HG03025 (cell line): Measurements from ENCODE around the gene OTULIN.

Source experiments
- ATAC-seq: cut with Tn5 transposase; IDR thresholded peaks from one replicate; pipeline ENCODE4 v1.9.1; 2021; ENCODE audit warnings: mild to moderate bottlenecking, moderate library complexity; ENCODE audit not compliant: unreplicated experiment, low FRiP score

Gene OTULIN

DNA sequence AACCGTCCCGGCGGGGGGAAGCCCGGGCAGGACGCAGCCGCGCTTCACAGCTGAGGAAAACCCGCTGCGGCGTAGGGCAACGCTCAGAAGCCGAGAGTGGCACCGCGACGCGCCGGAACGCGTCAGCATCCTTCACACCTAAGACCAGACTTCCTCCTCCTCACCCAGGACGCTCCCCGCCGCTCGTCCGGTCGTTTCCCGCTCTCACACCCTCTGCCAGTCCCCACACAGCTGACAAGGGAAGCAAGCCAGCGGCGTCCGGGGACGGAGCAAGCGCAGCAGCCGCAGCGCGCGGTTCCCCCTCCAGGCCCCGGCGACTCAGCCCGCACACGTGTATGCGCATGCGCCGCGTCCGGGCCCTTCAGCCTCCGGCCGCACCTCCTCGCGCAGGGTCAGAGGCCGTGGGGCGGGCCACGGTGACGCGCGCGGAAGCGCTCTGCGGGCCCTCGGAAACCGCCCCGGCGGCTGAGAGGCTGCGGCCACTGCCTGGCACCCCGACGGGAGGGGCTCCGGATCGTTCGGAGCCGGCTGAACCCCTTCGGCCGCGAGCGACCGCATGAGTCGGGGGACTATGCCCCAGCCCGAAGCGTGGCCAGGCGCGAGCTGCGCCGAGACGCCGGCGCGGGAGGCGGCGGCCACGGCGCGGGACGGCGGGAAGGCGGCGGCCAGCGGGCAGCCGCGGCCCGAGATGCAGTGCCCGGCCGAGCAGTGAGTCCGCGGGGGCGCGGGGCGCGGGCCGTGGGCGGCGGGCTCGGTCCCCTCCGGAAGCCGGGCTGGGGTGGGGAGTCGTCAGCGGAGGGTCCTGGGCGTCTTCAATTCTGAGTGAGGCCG, at the start of gene OTULIN:
Gene OTULIN, plus strand, starts transcription at position 449 of the 831 bp plus-strand sequence. Its CDS starts 108 bp downstream, at position 557.
- ATAC-seq: peak; percentile 61

DNA sequence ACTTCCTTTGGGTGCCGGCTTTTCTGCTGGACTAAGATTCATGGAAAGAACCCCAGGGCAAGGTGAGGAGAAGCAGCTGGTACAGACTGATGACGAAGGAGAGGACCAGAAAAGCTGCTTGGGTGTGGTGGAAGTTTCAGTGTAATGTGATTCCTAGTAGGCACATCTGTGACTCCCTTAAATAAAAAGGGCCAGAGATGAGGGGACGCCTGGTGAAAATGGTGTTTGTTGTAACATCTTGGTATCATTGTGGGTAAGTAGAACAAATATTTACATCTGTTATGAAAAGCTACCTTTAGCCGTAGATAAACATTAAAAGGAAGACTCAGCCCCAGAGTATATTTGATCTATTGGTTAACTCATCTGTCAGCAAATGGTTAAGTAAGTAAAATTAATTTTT, 49.2 kb upstream of the OTULIN start:
- no peak for ATAC-seq

DNA sequence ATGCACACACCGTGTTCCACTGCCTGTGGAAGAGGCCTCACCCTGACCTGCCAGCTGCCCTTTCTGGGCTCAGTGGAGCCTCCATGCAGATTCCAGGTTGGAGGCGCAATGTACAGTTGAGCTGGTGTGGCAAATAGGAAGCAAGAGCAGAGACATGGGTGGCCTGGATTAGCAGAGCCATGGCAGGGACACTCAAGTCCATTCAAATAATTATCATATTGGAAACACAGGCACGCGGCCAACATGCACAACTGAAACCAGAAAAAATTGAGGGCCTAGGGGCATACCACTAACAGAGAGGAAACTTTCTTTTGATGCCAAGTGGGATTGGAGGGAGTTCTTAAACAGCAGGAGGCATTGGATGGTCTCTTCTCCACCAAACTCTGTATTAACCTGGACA, 47.1 kb upstream of the OTULIN start:
- ATAC-seq: no peak

- ATAC-seq: no peak
These were observed 37.2 kb upstream of the OTULIN start for GRCh38 chr5:14627270-14627669.

DNA sequence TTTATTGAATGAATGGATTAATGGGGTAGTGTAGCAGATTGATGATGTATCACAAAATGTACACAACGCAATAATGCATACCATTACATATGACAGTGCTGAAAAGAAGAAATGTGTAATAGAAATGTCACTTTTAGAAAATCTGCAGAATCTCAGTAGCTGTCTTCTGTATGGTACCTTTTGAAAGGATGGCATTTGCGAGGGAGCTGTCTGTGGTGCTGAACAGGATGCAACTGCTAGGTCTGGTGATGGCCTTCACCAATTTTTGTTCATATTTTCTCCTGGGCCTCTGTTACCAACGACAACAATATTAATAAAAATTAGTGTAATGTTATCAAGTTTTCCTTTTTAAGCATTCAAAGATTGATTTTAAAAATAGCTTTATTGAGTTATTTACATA, 36.2 kb upstream of the OTULIN start:
- no peak for ATAC-seq

GRCh38 chr5:14630671-14631070, 33.8 kb upstream of the OTULIN start:
- ATAC-seq: no peak

GRCh38 chr5:14635656-14636055, 28.9 kb upstream of the OTULIN start:
- no peak for ATAC-seq

DNA sequence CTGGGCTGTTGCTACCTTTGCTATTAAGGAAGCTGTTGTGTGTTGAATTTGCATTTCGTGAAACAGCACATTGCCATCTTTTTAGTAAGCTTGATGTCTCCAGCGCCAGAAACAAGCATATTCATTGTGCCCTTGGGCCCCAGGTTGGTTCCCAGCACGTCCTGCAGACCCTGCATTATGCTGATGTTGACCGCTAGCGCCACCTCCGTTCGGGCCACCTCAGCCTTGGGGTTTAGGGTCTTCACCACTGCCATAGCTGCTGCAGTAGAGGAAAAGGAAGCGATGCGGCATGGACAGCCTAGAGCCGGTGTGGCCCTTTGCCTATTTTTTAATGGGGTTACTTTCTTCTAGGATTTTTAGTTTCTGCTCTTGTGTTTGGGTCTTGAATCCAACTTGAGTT, 23.8 kb upstream of the OTULIN start:
- ATAC-seq: no peak

GRCh38 chr5:14644623-14645237, 19.8 kb upstream of the OTULIN start:
- no peak for ATAC-seq

- no peak for ATAC-seq
These were observed 14.5 kb upstream of the OTULIN start for GRCh38 chr5:14650052-14650451.

DNA sequence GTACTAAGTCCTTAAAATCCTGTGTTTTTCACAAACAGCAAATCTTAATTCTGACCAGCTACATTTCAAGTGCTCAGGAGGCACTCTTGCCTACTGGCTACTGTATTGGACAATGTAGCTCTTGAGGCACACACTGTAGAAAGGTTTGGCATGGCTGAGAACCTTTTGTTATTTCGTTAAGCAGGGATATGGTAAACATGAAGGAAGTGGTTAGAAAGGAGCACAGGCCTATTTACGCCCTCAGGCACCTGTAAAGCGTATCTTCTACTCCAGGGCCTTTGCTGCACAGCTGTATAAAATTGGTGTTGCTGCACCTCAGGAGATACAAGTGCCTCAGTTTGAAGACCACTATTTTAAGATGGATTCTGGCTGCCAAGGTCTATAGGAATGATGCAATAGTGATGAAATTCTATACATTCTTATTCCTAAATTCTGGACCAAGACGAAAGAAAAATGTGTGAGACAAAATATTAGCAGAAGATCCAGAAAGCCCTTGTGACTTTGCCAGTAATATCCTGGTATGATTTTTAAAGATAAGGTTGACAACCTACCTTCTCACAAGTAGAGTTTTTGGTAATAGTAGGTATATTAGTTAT, 9.3 kb upstream of the OTULIN start:
- no peak for ATAC-seq

GRCh38 chr5:14656898-14657297, 7.6 kb upstream of the OTULIN start:
- no peak for ATAC-seq

- no peak for ATAC-seq
These were observed 4.5 kb upstream of the OTULIN start for GRCh38 chr5:14659821-14660607.

DNA sequence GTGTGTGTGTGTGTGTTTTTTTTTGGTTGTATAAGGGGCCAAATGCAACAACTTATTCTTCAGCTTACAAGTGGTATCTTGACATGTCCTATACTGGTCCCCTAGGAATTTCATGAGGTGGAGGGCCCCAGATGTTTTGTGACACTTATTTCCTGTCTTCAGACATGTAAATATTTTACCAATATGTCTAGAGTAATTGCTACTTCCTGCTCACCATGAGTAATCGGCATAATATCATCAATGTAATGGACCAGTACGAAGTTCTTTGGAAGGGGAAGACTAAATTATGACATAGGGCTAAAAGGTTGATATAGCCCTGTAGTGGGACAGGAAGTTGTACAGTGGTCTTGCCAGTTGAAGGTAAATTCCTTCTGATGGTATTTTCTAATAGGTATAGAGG, 3.7 kb upstream of the OTULIN start:
- ATAC-seq: no peak

GRCh38 chr5:14662721-14663260, 1.7 kb upstream of the OTULIN start:
- no peak for ATAC-seq

GRCh38 chr5:14663734-14664269, 716 bp upstream of the OTULIN start:
- ATAC-seq: peak; percentile 31

- ATAC-seq: no peak
These were observed 744 bp downstream of the OTULIN start for GRCh38 chr5:14665101-14665822.

- ATAC-seq: peak; percentile 40
These were observed 1.4 kb downstream of the OTULIN start for GRCh38 chr5:14665949-14666348.

DNA sequence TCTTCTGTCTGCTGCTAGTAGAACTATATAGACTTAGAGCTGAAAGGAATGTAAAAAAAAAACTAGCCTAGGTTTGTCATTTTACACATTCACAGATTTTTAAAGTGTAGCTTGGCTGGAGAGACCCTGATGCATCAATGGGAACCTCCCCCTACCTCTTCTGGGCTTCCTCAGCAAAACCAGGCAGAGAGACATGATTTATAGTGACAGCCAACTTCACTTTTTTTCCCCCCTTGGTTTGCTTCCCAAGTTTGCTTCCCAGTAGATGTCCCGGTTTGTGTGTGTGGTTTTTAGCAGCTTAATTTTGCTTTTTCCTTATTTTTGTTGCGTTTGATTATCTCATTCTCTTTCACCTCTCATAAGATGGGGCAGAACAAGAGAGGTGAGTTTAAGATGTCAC, 1.8 kb downstream of the OTULIN start:
- no peak for ATAC-seq

- ATAC-seq: no peak
These were observed 2.8 kb downstream of the OTULIN start for GRCh38 chr5:14667290-14667689.
